A549 (cell line): ENCODE results near the gene PNPLA6. TPM values are rescaled to one million over a fixed set of nuclear protein-coding genes. Genes with fewer than 3 reads are reported as not detected.

Experiments used
- ATAC-seq, 2 experiments: fragments of 200-7000 bp in 1 of 2; fragments of >200 bp in 1 of 2; cut with Nextera tagmentation in 1 of 2; cut with Tn5 transposase in 1 of 2; 3 replicates each; pipeline versions ENCODE4 v1.8.0 to v1.9.1; 2018 to 2020; ENCODE audit warnings: mild to moderate bottlenecking in 1 of 2, moderate library complexity in 1 of 2
- CTCF ChIA-PET: fragments of 300-600 bp; sonication (Branson Sonifier 250); formaldehyde crosslinking; extraction: SDS; loops from one replicate; lab custom pipeline; 2021; ENCODE audit warnings: antibody characterized with exemption, inconsistent platforms; lab: Yijun Ruan, JAX
- POLR2A ChIA-PET: fragments of 350-600 bp; formaldehyde crosslinking; extraction: SDS; loops from one replicate; lab custom pipeline; 2021; ENCODE audit warnings: antibody characterized with exemption, inconsistent platforms; lab: Yijun Ruan, JAX
- DNase-seq, 2 experiments: peaks; one replicate each; pipeline versions ENCODE4 v3.0.0 to v3.0.0-alpha.2; 2011 to 2016; ENCODE audit warnings: low read depth in 1 of 2, low spot score in 1 of 2
- FAIRE-seq: peaks from 2 replicates; lab custom pipeline; 2011; peaks lifted over from hg19 to GRCh38; lab: Jason Lieb, UNC
- H3K27ac ChIP-seq, 2 experiments: fragments of >200 bp; sonication (Bioruptor Twin); formaldehyde crosslinking; 3 replicates each; pipeline ENCODE4 v1.5.1; 2016 to 2017
- H3K4me1 ChIP-seq: fragments of >200 bp; sonication (Bioruptor Twin); formaldehyde crosslinking; 3 replicates; pipeline ENCODE4 v1.6.1; 2016
- H3K4me2 ChIP-seq: fragments of >200 bp; sonication (Bioruptor Twin); formaldehyde crosslinking; 3 replicates; pipeline ENCODE4 v1.6.1; 2016
- H3K4me3 ChIP-seq: fragments of >200 bp; sonication (Bioruptor Twin); formaldehyde crosslinking; 3 replicates; pipeline ENCODE4 v1.5.1; 2016
- H3K9me3 ChIP-seq: fragments of >200 bp; sonication (Bioruptor Twin); formaldehyde crosslinking; 3 replicates; pipeline ENCODE4 v1.6.1; 2016
- CBX2 ChIP-seq: fragments of 200-600 bp; sonication (generic); IDR thresholded peaks from 2 replicates; pipeline ENCODE4 v1.6.1; 2016; ENCODE audit warnings: low read depth, mild to moderate bottlenecking, borderline replicate concordance
- CHD2 ChIP-seq: fragments of 150-350 bp; IDR thresholded peaks from 2 replicates; pipeline ENCODE4 v1.6.1; 2014; ENCODE audit warnings: low read length; ENCODE audit not compliant: partially characterized antibody
- CHD4 ChIP-seq: fragments of 200-600 bp; sonication (generic); IDR thresholded peaks from 2 replicates; pipeline ENCODE4 v1.6.1; 2016; ENCODE audit warnings: antibody characterized with exemption, mild to moderate bottlenecking, borderline replicate concordance
- CTCF ChIP-seq: fragments of >200 bp; sonication (Bioruptor Twin); formaldehyde crosslinking; IDR thresholded peaks from 3 replicates; pipeline ENCODE4 v1.5.1; 2016
- ELK1 ChIP-seq: fragments of 150-350 bp; IDR thresholded peaks from 2 replicates; pipeline ENCODE4 v1.6.1; 2014; ENCODE audit warnings: low read depth, mild to moderate bottlenecking, low read length
- FOSB ChIP-seq: fragments of 250-450 bp; sonication (Bioruptor Pico); IDR thresholded peaks from 2 replicates; pipeline ENCODE4 v1.5.0; 2020; ENCODE audit warnings: mild to moderate bottlenecking, moderate library complexity
- FOSL2 ChIP-seq, 2 experiments: fragments of 450-650 bp in 1 of 2; fragments of >200 bp in 1 of 2; sonication (Bioruptor Twin) in 1 of 2; formaldehyde crosslinking; IDR thresholded peaks; 2 replicates each; pipeline versions ENCODE4 v1.5.0 to v1.6.1; 2016 to 2020; ENCODE audit warnings: mild to moderate bottlenecking in 1 of 2, moderate library complexity in 1 of 2
- HDAC2 ChIP-seq: fragments of 200-600 bp; sonication (generic); IDR thresholded peaks from 2 replicates; pipeline ENCODE4 v1.6.1; 2016
- HEYL ChIP-seq: fragments of 250-450 bp; sonication (Bioruptor Pico); IDR thresholded peaks from 2 replicates; pipeline ENCODE4 v1.8.0; 2021; ENCODE audit warnings: mild to moderate bottlenecking, moderate library complexity
- HMGXB4 ChIP-seq: fragments of 250-450 bp; sonication (Bioruptor Pico); IDR thresholded peaks from 2 replicates; pipeline ENCODE4 v1.5.0; 2021; ENCODE audit warnings: mild to moderate bottlenecking, moderate library complexity, borderline replicate concordance
- HOXA7 ChIP-seq: fragments of 250-450 bp; sonication (Bioruptor Pico); IDR thresholded peaks from 2 replicates; pipeline ENCODE4 v1.5.0; 2020; ENCODE audit warnings: mild to moderate bottlenecking, moderate library complexity
- HOXB5 ChIP-seq: fragments of 250-450 bp; sonication (Bioruptor Pico); IDR thresholded peaks from 2 replicates; pipeline ENCODE4 v1.5.0; 2020; ENCODE audit warnings: mild to moderate bottlenecking, moderate library complexity
- JUNB ChIP-seq: fragments of >200 bp; sonication (Bioruptor Twin); formaldehyde crosslinking; IDR thresholded peaks from 2 replicates; pipeline ENCODE4 v1.6.1; 2016
- KDM1A ChIP-seq: fragments of 200-600 bp; sonication (generic); IDR thresholded peaks from 2 replicates; pipeline ENCODE4 v1.6.1; 2016; ENCODE audit warnings: low read depth, mild to moderate bottlenecking
- MAFK ChIP-seq: fragments of 450-650 bp; IDR thresholded peaks from 2 replicates; pipeline ENCODE4 v1.6.1; 2014; ENCODE audit not compliant: partially characterized antibody
- MAX ChIP-seq: IDR thresholded peaks from 2 replicates; pipeline ENCODE4 v1.6.1; 2012
- NR3C1 ChIP-seq: fragments of >200 bp; sonication (Bioruptor Twin); formaldehyde crosslinking; IDR thresholded peaks from 3 replicates; pipeline ENCODE4 v1.6.1; 2017
- PBX3 ChIP-seq: IDR thresholded peaks from 2 replicates; pipeline ENCODE4 v1.6.1; 2012
- POLR2AphosphoS2 ChIP-seq: conservative IDR thresholded peaks from 2 replicates; pipeline ENCODE4 v1.6.1; 2012; ENCODE audit warnings: low read length, improper control_type of control experiment, inconsistent platforms
- RAD21 ChIP-seq, 2 experiments: fragments of >200 bp in 1 of 2; sonication (Bioruptor Twin) in 1 of 2; formaldehyde crosslinking in 1 of 2; IDR thresholded peaks in 1 of 2; conservative IDR thresholded peaks in 1 of 2; 2 replicates in 1 of 2; 3 replicates in 1 of 2; pipeline ENCODE4 v1.6.1; 2012 to 2018; ENCODE audit warnings: inconsistent platforms in 1 of 2
- RARB ChIP-seq: fragments of 250-450 bp; sonication (Bioruptor Pico); IDR thresholded peaks from 2 replicates; pipeline ENCODE4 v1.8.0; 2021; ENCODE audit warnings: mild to moderate bottlenecking, moderate library complexity
- REST ChIP-seq: fragments of 200-600 bp; sonication (generic); IDR thresholded peaks from 2 replicates; pipeline ENCODE4 v1.6.1; 2016; ENCODE audit warnings: antibody characterized with exemption, mild to moderate bottlenecking, moderate library complexity
- RFX5 ChIP-seq: fragments of 450-650 bp; IDR thresholded peaks from 2 replicates; pipeline ENCODE4 v1.7.1; 2014; ENCODE audit warnings: antibody characterized with exemption, mild to moderate bottlenecking, moderate library complexity
- SREBF2 ChIP-seq: fragments of 450-650 bp; IDR thresholded peaks from 2 replicates; pipeline ENCODE4 v1.6.1; 2014; ENCODE audit warnings: mild to moderate bottlenecking, moderate library complexity
- USF2 ChIP-seq: fragments of 450-650 bp; IDR thresholded peaks from 2 replicates; pipeline ENCODE4 v1.6.1; 2014; ENCODE audit warnings: antibody characterized with exemption
- ZFP36 ChIP-seq: fragments of 450-650 bp; IDR thresholded peaks from 2 replicates; pipeline ENCODE4 v1.6.1; 2014; ENCODE audit warnings: borderline replicate concordance; ENCODE audit not compliant: partially characterized antibody
- ZSCAN20 ChIP-seq: fragments of 250-450 bp; sonication (Bioruptor Pico); IDR thresholded peaks from 2 replicates; pipeline ENCODE4 v1.8.0; 2022; ENCODE audit warnings: mild to moderate bottlenecking, moderate library complexity
- WGBS: methylation state at CpG from one replicate; pipeline ENCODE4 v1.1.6; 2017; ENCODE audit errors: missing lambda C conversion rate; 5-methylcytosine and 5-hydroxymethylcytosine counted together
- polyA plus RNA-seq, 4 experiments: library from polyadenylated mRNA; depleted of rRNA in 3 of 4; stranded (reverse); fragments of >200 nt; fragmentation: RNase III in 1 of 4; extraction: RNeasy Plus Mini Kit Qiagen cat#74134 plus additional on column Dnase treatment in 1 of 4; gene quantifications; 2 replicates in 3 of 4; 3 replicates in 1 of 4; pipeline ENCODE4 v1.2.3, GENCODE V29; 2011 to 2017

PNPLA6 gene
- polyA plus RNA-seq, 2 of the 4 experiments (the other 2 are of a cell fraction), result 17.0 to 58.1 TPM

- ATAC-seq (no peak), DNase-seq (no peak), FAIRE-seq (no peak)
- 86% methylated on average over 2 of the region's 7 CpGs for WGBS
- H3K4me2 ChIP-seq, result no peak overlapping the region
- POLR2A ChIA-PET, result no interaction called here
- CTCF ChIA-PET, result interaction anchor here (1.4 kb wide), 1 partner anchor 40 kb away, joined by 3 read pairs; no protein-coding TSS in a partner anchor
- no peaks in the 10 kb centered on the region for H3K9me3 ChIP-seq
- H3K27ac ChIP-seq, result no peak overlapping the region
- no peak for TF ChIP-seq RFX5
- TF ChIP-seq ZSCAN20 (CRISPR knock-in tag), result no peak
- no peak for TF ChIP-seq PBX3
- TF ChIP-seq HOXB5 (CRISPR knock-in tag), result no peak
- no peak for TF ChIP-seq ZFP36
- no peak for TF ChIP-seq FOSB
- TF ChIP-seq CHD4, result no peak
- TF ChIP-seq USF2, result no peak
- TF ChIP-seq CBX2, result no peak
- TF ChIP-seq MAFK, result no peak
- no peak for TF ChIP-seq POLR2AphosphoS2
- no peak for TF ChIP-seq HMGXB4 (CRISPR knock-in tag)
- no peak for TF ChIP-seq RAD21 (conservative IDR thresholded peaks at IDR 0.05 in 1 of 2, IDR thresholded peaks at IDR 0.05 in 1 of 2)
- TF ChIP-seq CHD2, result no peak
- TF ChIP-seq HOXA7 (CRISPR knock-in tag), result no peak
- no peak for TF ChIP-seq NR3C1
- no peak for TF ChIP-seq MAX
- TF ChIP-seq KDM1A, result no peak
- no peak for TF ChIP-seq JUNB
- H3K4me1 ChIP-seq, result peaks cover 7% of the 10 kb centered on the region; the same call in 2 of the 3 replicates
- H3K4me3 ChIP-seq, result no peak overlapping the region
Measured at GRCh38 chr19:7528192-7528519, 7.4 kb upstream of the PNPLA6 start.

- Histone ChIP-seq H3K4me2 (no peak overlapping the region), H3K4me3 (no peak overlapping the region), H3K9me3 (no peaks in the 10 kb centered on the region), H3K4me1 (peaks cover 6% of the 10 kb centered on the region; the same call in 2 of the 3 replicates), H3K27ac (no peak overlapping the region)
- ATAC-seq (no peak), FAIRE-seq (no peak), DNase-seq (no peak)
- ChIA-PET CTCF (no interaction called here), POLR2A (no interaction called here)
- WGBS, result 90% methylated on average over 24 of the region's 32 CpGs
- TF ChIP-seq HEYL (CRISPR knock-in tag) (no peak), CTCF (no peak), CBX2 (no peak), RARB (CRISPR knock-in tag) (no peak), SREBF2 (no peak), NR3C1 (no peak), POLR2AphosphoS2 (no peak), FOSL2 (IDR thresholded peaks at IDR 0.05) (no peak), FOSL2 (CRISPR knock-in tag; IDR thresholded peaks at IDR 0.05) (no peak), HDAC2 (no peak), REST (no peak), ELK1 (no peak)
Measured at GRCh38 chr19:7528522-7529245, 6.8 kb upstream of the PNPLA6 start.
